Psoas muscle (tissue), 8 donors: ENCODE results near the gene RAB30. TPM values are rescaled to one million over a fixed set of nuclear protein-coding genes. Genes with fewer than 3 reads are reported as not detected.

Experiments
- ATAC-seq, 4 donors: fragments of 200-7000 bp; cut with Tn5 transposase; one replicate each; pipeline ENCODE4 v1.9.1; 2020; ENCODE audit warnings: moderate library complexity in 3 of 4, mild to moderate bottlenecking in 2 of 4
- DNase-seq, 2 donors: peaks; one replicate each; pipeline ENCODE4 v3.0.0-alpha.2; 2020
- H3K27ac ChIP-seq: fragments of 200-600 bp; one replicate; pipeline ENCODE4 v1.8.0; 2022
- H3K27me3 ChIP-seq, 3 donors: fragments of 200-600 bp in 1 of 3; one replicate each; pipeline versions ENCODE4 v1.6.1 to v1.8.0; 2013 to 2022; ENCODE audit warnings: low read length in 2 of 3, mild to moderate bottlenecking in 2 of 3, moderate library complexity in 1 of 3; ENCODE audit not compliant: insufficient read depth in 3 of 3
- H3K36me3 ChIP-seq, 2 donors: fragments of 200-600 bp in 1 of 2; one replicate each; pipeline versions ENCODE4 v1.6.1 to v1.8.0; 2013 to 2022; ENCODE audit warnings: low read depth in 1 of 2, mild to moderate bottlenecking in 1 of 2, moderate library complexity in 1 of 2; ENCODE audit not compliant: insufficient read depth in 1 of 2
- H3K4me1 ChIP-seq: fragments of 200-600 bp; one replicate; pipeline ENCODE4 v1.8.0; 2022
- H3K4me3 ChIP-seq: fragments of 200-600 bp; one replicate; pipeline ENCODE4 v1.8.0; 2022; ENCODE audit warnings: mild to moderate bottlenecking
- H3K9me3 ChIP-seq: fragments of 200-600 bp; one replicate; pipeline ENCODE4 v1.8.0; 2022
- WGBS, 3 donors: extraction: QIAGEN DNeasy Blood & Tissue Kit; methylation state at CpG; one replicate each; pipeline versions ENCODE4 v1.1.6 to v1.1.7; 2013; 5-methylcytosine and 5-hydroxymethylcytosine counted together
- intact Hi-C, 2 donors: fragments of 100-400 bp; cut with DNase I; formaldehyde crosslinking; loops; one replicate each; pipeline versions ENCODE4 v1.11.0 to v1.14.2; 2022
- polyA plus RNA-seq, 3 donors: library from polyadenylated mRNA; stranded (reverse); fragments of 200-250 nt; gene quantifications; one replicate each; pipeline ENCODE4 v1.2.3, GENCODE V29; 2013
- total RNA-seq, 4 donors: library from RNA; stranded (reverse); fragmentation: NEBNext Ultra II Directional in 2 of 4; extraction: Animal tissue kit (Norgen Biotek cat#: 25700) in 2 of 4; gene quantifications; one replicate each; pipeline versions ENCODE4 v1.2.1 to v1.2.4, GENCODE V29; 2021 to 2023
- TF ChIP-seq, protein P1 (sequence below): fragments of 200-600 bp; IDR thresholded peaks from one replicate; pipeline ENCODE4 v1.8.0; 2022; ENCODE audit warnings: antibody characterized with exemption
- donor health status: healthy with polysubstance abuse.
- donor health status: DM: no; HTN: no; CAD: no; lungs with moderate emphysema.
- donor health status: Bipolar disorder and iron deficiency.
- donor health status: healthy.
- donor health status: DM: yes; HTN: yes; CAD: no.
- donor health status: DM: no; HTN: no; CAD: no.
- donor health status: DM: no; HTN: no; CAD: no.
- donor health status: DM: yes; HTN: yes; CAD: no.

The RAB30 gene
- total and polyA plus RNA-seq, 7 donors = 3.4 to 89.7 (median 21.5) TPM

DNA sequence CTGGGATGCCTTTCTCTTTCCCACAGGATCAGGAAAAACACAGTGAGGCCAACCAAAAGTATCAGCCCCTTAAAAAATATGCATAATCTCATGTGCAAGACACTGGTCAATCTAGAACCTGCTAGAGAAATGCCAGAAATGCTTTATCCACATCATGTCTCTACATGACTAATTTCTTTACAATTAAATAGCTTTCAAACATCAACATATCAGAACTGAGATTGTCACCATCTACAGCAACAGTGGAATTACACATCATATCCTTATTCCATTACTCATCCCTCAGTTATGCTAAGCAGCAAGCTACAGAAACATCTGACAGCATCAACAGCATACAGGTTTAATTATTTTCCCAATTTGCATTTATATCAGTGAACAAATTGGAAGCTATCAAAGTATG is 91.4 kb downstream of the RAB30 start:
- TF ChIP-seq, protein P1, sequence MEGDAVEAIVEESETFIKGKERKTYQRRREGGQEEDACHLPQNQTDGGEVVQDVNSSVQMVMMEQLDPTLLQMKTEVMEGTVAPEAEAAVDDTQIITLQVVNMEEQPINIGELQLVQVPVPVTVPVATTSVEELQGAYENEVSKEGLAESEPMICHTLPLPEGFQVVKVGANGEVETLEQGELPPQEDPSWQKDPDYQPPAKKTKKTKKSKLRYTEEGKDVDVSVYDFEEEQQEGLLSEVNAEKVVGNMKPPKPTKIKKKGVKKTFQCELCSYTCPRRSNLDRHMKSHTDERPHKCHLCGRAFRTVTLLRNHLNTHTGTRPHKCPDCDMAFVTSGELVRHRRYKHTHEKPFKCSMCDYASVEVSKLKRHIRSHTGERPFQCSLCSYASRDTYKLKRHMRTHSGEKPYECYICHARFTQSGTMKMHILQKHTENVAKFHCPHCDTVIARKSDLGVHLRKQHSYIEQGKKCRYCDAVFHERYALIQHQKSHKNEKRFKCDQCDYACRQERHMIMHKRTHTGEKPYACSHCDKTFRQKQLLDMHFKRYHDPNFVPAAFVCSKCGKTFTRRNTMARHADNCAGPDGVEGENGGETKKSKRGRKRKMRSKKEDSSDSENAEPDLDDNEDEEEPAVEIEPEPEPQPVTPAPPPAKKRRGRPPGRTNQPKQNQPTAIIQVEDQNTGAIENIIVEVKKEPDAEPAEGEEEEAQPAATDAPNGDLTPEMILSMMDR = no peak
- Histone ChIP-seq H3K4me1 (peaks cover 7% of the 10 kb centered on the region), H3K4me3 (no peak overlapping the region), H3K27me3 (no peaks in the 10 kb centered on the region), H3K27ac (no peak overlapping the region), H3K9me3 (no peaks in the 10 kb centered on the region), H3K36me3 (peaks cover 8 to 48% of the 10 kb centered on the region in 2 donors)
- no peak for DNase-seq
- peak in 2 of 4 donors; percentile 46 to 56 for ATAC-seq
- intact Hi-C loops = no loop called here

DNA sequence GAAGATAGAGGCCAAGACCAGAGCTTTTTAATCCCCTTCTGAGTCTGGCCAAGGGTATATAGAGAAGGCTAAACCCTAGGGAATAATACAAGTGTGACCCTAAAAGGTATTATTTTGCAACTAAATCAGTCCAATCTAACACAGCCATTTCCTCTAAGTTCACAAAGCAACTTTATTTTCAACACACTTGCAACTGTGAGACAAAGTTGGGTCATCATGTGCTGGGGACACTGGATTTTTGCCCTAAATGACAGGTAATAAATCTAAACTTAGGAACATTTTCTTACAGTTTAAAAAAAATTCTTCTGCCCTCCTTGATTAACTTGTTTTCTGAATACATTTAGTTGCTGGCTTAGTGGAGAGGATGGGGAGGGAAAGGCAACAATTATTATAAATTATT is 91.9 kb downstream of the RAB30 start:
- H3K27ac ChIP-seq = no peak overlapping the region

DNA sequence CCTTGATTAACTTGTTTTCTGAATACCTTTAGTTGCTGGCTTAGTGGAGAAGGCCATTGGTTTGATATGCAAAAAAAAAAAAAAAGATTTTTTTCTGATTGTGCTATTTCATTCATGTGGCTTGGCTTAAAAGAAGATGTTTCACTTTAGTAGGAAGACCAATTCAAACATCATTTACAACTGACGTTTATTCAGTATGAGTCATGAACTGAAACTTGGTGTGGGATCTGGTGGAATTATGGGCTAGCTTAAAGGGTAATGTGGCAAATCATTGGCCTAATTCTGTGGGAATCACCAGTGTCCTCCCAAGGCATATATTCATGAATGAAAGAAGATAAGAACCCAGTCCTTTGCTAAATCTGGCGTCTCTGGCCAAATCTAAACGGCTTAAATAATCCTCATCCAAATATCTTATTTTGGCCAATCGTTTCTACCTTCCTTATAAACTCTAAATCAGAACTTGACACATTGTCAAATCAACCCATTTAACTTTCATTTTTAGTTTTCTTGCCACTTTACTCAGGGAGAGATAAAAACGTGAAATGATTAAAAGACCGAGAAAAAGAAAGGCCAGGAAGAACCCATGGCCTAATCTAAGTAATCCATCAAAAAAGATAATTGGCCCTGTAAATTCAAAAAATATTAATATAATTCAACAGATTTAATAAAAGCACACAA is 93.1 kb downstream of the RAB30 start:
- WGBS, 3 donors = 78 to 90% (median 83%) methylated on average over 6 of the region's 6 CpGs
- H3K4me3 ChIP-seq = no peak overlapping the region
- no peak for DNase-seq
- peak in 1 of 4 donors; percentile 23 for ATAC-seq
- TF ChIP-seq, protein P1 = no peak
- H3K27me3 ChIP-seq = no peaks in the 10 kb centered on the region
- no peak overlapping the region for H3K27ac ChIP-seq
- peaks cover 8 to 31% of the 10 kb centered on the region in 2 donors for H3K36me3 ChIP-seq
- intact Hi-C loops = no loop called here
- H3K4me1 ChIP-seq = peaks cover 7% of the 10 kb centered on the region
- H3K9me3 ChIP-seq = no peaks in the 10 kb centered on the region

More for the DNA sequence above, 91.9 kb downstream of the RAB30 start:
- Histone ChIP-seq H3K27me3 (no peaks in the 10 kb centered on the region), H3K4me3 (no peak overlapping the region), H3K4me1 (peaks cover 7% of the 10 kb centered on the region), H3K9me3 (no peaks in the 10 kb centered on the region), H3K36me3 (peaks cover 8 to 43% of the 10 kb centered on the region in 2 donors)
- TF ChIP-seq, protein P1 = no peak
- intact Hi-C loops = no loop called here
- peak in 1 of 4 donors; percentile 50 for ATAC-seq
- DNase-seq = no peak

DNA sequence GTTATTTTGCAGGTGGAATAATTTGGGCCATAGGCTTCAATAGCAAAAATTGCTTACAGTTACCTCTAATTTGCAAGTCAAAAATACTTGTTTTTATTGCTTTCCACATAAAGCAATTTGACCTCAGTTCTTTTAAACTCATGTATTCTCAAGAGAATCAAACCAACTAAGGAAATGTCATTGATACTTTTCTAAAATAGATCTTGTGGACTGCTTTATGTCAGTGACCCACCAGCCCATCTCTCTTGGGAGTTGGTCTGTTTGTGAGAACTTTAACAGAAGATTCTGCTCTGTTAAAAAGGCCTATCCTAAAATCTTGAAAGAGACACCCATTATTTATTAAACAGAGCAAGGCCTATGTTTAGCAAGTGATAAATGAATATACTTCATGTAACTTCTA is 94.9 kb downstream of the RAB30 start:
- H3K27ac ChIP-seq = no peak overlapping the region
- intact Hi-C loops = loop anchor here in 1 of 2 donors (2.0 kb wide), 1 partner anchor 18 kb away; no protein-coding TSS in a partner anchor
- H3K36me3 ChIP-seq = peaks cover 3 to 13% of the 10 kb centered on the region in 2 donors
- TF ChIP-seq, protein P1 = no peak
- peaks cover 7% of the 10 kb centered on the region for H3K4me1 ChIP-seq
- ATAC-seq (no peak), DNase-seq (no peak)
- no peaks in the 10 kb centered on the region for H3K9me3 ChIP-seq
- no peaks in the 10 kb centered on the region for H3K27me3 ChIP-seq
- no peak overlapping the region for H3K4me3 ChIP-seq

DNA sequence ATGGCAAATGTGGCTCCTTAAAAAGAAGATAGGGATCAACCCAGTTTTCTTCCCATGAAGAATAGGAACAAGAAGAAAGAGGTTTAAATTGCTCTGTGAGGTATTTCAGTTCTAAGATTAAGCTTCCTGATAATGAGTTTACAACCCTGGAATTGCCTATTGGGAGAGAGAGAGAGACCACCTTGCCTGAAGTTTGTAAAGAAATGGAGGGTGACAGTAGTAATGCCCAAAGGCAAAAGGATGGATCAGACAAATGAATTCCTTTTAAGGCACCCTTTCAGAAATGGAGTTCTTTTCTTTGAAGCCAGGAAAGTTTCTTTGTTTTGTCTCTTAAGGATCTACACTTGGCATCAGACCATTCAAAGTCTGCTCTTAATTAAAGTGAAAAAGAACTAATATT is 95.8 kb downstream of the RAB30 start:
- no peak overlapping the region for H3K4me3 ChIP-seq
- DNase-seq (no peak), ATAC-seq (no peak)
- TF ChIP-seq, protein P1 = no peak
- H3K27me3 ChIP-seq = no peaks in the 10 kb centered on the region
- H3K9me3 ChIP-seq = no peaks in the 10 kb centered on the region
- H3K27ac ChIP-seq = no peak overlapping the region
- peaks cover 0 to 4% of the 10 kb centered on the region in 2 donors for H3K36me3 ChIP-seq
- H3K4me1 ChIP-seq = peaks cover 7% of the 10 kb centered on the region
- intact Hi-C loops = loop anchor here in 1 of 2 donors (2.0 kb wide), 1 partner anchor 19 kb away; no protein-coding TSS in a partner anchor
